LoVo (cell line): ENCODE measurements around the gene MBOAT1.
"Not testable (repeated sequence)": the region's sequence is repeated elsewhere in the genome, so short reads cannot be mapped to it uniquely, and the experiment has no call there.

Source experiments
- DNase-seq: peaks from one replicate; pipeline ENCODE4 v3.0.0-alpha.2; 2016; ENCODE audit warnings: low spot score

Gene MBOAT1, protein sequence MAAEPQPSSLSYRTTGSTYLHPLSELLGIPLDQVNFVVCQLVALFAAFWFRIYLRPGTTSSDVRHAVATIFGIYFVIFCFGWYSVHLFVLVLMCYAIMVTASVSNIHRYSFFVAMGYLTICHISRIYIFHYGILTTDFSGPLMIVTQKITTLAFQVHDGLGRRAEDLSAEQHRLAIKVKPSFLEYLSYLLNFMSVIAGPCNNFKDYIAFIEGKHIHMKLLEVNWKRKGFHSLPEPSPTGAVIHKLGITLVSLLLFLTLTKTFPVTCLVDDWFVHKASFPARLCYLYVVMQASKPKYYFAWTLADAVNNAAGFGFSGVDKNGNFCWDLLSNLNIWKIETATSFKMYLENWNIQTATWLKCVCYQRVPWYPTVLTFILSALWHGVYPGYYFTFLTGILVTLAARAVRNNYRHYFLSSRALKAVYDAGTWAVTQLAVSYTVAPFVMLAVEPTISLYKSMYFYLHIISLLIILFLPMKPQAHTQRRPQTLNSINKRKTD

DNA sequence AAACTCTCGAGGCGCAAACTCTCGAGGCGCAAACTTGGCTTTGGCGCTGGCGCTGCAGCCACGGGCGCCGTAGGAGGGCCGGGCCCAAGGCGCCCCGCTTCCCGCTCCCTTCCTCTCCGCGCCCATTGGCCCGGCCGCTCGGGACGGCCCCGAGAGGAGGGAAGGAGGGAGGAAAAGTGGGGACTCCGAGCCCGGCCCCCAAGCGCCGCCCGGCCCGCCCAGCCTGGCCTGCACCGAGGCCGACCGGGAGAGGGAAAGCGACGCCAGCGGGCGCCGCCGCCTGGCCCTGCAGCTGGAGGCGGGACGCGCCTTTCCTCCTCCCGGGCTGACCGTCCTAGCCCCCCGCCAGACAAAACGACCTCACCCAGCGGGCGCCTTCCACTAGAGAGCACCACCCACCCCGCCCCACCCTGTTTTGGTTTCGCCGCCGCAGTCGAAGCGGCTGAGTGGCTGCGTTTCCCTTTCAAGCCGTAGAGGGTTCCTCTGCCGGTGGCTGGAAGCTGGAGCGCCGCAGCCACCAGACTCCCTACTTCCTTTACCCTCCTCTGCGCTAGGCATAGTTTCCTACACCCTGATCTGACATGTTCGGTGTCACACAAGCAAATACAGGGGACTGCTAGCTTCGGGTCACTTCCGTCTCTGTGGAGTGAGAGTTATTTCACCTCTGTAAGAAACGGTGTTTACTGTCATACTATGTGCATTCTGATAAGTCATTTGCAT, at the start of gene MBOAT1:
MBOAT1 (minus strand) TSS at position 78 of the 720 bp plus-strand sequence. CDS start 235 bp downstream, outside the sequence.
- DNase-seq = peak; percentile 90

DNA sequence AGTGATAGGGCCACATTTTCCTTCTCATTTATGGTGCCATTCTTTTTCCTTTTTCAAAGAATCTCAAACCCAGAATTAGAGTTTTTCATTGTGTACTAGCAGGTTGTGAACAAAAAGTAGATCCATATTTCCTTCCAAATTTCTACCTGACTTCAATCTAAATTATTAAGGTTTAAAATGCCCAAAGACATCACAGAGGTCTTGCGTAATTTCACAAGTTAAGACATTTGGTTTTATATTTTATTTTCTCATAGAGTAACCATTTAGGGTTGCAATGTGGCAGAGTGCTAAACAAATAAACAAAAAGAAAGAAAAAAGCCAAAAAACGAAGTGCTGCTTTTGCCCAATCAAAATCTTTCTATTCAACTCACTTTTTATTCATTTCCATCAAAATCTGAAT, 49.4 kb upstream of the MBOAT1 start:
- no peak for DNase-seq

DNA sequence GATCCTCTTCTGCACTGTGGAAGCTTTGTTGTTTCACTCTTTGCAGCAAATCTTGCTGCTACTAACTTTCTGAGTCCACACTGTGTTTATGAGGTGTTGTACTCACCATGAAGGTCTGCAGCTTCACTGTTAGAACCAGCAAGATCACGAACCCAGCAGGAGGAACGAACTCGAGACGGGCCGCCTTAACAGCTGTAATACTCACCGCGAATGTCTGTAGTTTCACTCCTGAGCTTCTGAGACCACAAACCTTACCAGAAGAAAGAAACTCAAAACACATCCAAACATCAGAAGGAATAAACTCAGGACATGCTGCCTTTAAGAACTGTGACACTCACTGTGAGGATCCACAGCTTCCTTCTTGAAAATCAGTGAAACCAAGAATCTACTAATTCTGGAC, 48.1 kb upstream of the MBOAT1 start:
- DNase-seq = no peak

DNA sequence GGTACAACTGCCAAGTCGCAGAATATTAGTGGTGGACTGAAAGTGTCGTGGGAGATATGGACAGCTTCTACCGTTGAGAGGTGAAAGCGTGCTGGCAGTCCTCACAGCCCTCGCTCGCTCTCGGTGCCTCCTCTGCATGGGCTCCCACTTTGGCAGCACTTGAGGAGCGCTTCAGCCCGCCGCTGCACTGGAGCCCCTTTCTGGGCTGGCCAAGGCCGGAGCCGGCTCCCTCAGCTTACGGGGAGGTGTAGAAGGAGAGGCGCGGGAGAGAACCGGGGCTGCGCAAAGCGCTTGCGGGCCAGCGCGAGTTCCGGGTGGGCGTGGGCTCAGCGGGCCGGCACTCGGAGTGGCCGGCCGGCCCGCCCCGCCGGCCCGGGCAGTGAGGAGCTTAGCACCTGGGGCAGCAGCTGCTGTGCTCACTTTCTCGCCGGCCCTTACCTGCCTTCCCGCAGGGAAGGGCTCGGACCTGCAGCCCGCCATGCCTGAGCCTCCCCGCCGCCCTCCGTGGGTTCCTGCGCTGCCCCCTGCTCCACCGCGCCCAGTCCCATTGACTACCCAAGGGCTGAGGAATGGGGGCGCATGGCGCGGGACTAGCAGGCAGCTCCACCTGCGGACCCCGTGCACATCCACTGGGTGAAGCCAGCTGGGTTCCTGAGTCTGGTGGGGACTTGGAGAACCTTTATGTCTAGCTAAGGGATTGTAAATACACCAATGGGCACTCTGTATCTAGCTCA, 47.2 kb upstream of the MBOAT1 start:
- DNase-seq = no peak

DNA sequence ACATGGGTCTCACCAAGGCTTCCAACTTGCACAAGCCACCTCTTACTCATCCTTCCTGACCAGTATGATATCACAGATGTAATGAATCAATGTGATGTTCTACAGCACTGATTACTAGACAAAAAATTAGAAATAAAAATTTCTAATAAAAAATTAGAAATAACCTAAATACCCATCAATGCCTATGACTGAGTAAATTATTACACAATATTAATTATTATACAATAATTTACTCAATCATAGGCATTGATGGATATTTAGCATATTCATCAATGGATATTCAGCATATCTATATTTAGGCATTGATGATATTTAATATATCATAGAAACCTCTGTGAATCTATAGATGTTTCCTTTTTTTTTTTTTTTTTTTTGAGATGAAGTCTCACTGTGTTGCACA, 43.2 kb upstream of the MBOAT1 start:
- DNase-seq = no peak

DNA sequence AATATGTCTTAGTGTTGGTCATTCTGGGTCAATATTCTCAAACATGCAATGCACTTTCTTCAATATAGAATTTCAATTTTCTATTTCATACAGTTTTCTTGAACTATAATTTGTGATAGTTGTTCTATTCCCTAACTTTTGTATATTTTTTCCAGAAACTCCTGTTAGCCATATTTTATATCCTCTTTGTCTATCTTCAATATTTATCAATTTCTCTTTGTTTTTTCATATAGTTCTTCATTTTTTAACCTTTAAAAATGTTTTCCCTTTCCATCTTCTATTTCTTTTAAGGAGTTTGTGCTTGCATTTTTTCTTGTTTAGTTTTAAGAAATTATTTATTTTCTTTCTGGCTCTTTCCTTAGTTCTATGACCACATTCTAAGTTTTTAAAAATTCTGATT, 42.0 kb upstream of the MBOAT1 start:
- DNase-seq = no peak

DNA sequence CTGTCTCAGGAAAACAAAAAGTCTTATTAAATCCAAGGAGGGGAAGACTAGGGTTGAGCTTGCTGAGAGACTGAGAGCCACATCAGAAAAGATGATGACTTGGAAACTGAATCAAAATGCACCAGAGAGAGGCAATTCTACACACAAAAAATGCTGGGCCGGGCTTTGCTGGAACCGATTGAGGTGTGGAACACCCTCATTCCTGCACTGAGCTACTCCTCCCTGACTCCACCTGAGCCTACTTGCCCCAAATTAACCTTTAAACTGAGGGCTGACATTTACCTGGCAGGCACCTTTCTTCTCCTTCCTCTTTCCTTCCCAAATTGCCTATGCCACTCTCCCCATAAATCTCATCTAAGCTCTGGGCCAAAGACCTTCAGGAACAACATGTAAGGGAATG, 40.8 kb upstream of the MBOAT1 start:
- no peak for DNase-seq

DNA sequence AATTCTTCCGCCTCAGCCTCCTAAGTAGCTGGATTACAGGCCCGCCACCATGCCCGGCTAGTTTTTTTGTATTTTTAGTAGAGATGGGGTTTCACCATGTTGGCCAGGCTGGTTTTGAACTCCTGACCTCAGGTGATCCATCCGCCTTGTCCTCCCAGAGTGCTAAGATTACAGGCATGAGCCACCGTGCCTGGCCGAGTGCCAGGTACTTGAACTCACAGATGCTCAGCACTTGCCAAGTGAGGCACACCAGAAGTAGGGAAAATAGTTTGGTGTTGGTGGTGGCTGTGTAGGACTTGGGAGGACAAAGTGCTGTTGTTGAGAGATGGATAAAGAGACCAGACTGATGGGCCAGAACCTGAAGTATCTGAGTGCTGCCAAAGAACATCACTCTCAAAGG, 40.0 kb upstream of the MBOAT1 start:
- no peak for DNase-seq

DNA sequence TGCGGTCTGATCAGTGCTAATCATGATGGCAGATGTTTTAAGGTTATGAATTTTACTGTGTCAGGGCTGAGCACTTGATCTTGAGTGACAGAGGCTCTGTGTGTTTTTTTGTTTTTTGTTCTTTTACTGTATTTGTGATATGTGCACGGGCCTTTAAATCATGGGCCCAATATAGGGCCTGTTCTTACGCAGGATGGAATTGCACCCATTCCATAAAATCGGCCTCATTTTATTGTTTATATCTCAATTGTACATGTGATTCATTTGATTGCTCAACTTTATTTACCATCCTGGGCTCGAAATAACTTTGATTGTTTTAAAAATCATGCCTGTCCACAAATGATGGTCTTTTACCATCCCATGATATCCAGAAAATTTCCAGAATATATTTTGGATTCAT, 39.3 kb upstream of the MBOAT1 start:
- no peak for DNase-seq

DNA sequence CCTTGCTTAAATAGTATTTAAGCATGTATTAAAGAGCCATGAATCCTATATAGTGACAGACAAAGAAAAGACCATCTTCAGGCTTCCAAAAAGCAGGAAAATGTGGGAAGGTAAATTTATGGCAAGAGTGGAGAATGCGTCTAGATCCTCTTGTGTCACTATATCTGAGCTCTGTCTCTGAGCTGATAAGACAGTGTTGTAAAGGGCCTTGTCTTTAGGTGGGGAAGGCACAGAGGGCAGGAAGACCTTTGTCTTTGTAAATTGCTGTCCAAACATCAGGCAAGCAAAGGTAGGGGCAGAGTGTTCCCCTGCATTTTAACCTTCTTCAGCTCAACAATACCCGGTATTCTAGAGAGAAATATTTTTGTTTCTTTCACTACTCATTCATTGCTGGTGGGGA, 33.9 kb upstream of the MBOAT1 start:
- DNase-seq = no peak

DNA sequence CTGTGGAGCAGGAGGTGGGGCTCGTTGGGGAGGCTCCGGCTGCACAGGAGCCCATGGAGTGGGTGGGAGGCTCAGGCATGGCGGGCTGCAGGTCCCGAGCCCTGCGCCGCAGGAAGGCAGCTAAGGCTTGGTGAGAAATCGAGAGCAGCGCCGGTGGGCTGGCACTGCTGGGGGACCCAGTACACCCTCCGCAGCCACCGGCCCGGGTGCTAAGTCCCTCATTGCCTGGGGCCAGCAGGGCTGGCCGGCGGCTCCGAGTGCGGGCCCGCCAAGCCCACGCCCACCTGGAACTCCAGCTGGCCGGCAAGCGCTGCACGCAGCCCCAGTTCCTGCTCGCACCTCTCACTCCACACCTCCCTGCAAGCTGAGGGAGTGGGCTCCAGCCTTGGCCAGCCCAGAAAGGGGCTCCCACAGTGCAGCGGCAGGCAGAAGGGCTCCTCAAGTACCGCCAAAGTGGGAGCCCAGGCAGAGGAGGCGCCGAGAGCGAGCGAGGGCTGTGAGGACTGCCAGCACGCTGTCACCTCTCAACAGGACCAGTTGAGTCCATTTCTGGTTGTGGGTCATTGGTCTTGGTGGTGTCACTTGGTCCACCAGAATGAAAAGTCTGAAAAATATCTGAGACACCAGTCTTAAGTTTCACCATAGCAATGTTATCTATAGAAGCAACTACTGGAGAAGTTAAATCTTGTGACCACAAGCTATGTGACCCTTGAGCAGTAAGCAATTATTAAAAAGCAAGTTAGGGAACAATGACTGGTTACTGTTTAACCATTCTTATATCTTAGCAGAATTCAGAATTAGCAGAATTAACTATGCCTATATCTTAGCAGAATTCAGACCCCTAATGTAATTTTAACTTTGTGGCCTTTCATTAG, 32.8 kb upstream of the MBOAT1 start:
- DNase-seq = not testable (repeated sequence)

DNA sequence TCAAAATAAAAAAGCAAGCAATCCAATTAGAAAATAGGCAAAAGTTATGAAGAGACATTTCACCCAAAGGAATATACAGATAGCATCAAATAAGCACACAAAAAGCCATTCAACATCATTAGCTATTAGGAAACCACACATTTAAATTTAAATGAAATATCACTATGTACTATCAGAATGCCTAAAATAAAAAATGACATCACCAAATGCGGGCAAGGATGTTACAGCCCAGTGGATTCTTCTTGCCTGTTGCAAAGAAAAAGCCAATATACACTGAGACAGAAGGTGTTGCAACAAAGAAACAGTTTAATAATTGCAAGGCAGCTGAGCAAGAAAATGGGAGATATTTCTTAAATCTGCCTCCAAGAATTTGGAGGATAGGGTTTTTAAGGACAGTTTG, 31.0 kb upstream of the MBOAT1 start:
- DNase-seq = no peak

DNA sequence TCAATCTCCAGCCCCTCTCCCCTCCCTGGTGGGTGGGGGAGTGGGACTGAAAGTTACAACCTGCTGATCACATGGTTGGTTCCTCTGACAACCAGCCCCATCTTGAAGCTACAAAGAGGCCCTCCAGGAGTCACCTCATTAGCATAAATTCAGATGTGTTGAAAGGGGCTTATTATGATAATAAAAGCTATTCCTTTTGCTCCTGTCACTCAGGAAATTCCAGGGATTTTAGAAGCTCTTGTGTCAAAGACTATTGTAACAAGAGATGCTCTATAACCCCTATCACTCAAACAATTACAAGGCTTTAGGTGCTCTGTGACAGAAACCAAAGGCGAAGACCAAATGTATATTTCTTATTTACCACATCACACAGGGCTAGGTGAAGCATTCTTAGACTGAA, 30.1 kb upstream of the MBOAT1 start:
- no peak for DNase-seq

DNA sequence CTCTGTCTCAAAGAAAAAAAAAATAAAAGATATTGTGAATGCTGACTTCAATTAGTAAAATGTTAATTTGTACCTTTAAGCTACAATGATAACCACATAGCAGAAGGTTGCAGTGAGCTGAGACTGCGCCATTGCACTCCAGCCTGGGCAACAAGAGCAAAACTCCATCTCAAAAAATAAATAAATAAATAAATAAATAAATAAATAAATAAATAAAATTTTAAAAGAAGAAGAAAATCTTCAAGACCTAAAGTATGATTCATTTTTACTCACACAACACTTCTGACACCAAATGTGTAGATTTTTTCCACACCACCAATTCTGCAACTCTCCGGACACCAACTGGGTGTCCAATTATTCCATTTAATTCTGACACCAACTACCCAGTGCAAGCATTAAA, 28.8 kb upstream of the MBOAT1 start:
- DNase-seq = no peak

DNA sequence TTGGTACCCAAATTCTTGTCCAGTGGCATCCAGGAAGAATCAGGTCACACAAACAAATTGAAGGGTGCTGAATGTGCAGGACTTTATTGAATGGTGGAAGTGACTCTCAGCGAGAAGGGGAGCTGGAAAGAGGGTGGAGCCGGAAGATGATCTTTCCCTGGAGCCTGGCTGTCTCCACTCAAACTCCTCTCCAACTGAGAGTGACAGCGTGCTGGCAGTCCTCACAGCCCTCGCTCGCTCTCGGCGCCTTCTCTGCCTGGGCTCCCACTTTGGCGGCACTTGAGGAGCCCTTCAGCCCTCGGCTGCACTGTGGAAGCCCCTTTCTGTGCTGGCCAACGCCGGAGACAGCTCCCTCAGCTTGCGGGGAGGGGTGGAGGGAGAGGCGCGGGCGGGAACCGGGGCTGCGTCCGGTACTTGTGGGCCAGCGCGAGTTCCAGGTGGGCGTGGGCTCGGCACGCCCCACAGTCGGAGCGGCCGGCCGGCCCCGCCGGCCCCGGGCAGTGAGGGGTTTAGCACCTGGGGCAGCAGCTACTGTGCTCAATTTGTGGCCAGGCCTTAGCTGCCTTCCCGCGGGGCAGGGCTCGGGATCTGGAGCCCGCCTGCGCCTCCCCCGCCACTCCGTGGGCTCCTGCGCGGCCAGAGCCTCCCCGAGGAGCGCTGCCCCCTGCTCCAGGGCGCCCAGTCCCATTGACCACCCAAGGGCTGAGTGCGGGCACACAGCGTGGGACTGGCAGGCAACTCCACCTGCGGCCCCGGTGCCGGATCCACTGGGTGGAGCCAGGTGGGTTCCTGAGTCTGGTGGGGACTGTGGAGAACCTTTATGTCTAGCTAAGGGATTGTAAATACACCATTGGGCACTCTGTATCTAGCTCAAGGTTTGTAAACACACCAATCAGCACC, 26.7 kb upstream of the MBOAT1 start:
- DNase-seq = no peak

DNA sequence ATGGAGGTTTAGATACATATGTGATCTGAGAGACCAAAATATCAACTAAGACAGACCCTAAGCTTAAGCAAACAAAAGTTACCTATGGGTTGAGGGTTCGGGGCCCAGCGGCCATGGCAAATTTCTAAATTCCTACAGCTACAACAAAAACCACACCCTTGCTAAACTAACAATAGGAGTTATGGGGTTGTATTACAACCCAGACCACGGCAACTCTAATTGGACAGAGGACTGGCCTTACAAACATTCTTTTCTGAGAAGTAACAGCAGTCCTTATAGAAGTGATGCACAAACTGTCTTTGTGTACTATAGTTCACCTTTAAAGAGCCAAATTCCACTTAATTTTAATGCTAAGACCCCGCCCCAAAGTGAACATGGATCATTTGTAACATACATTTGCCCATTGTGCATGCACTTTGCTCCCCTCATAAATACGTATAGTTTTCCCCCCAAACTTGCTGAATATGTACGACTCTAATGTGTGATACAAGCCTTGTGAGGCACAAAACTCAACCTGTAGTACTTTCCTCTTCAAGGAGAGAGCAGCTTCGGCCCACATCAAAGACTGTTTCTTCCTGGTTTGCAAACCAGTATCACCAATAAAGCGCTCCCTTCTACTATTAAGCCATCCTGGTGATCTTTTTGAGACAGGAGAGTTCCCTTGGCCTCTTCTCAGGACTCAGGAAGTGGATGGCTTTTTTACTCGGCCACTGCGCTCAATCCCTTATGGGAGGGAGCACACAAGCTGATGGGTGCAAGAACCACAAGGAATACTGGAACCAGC, 25.6 kb upstream of the MBOAT1 start:
- peak; percentile 50 for DNase-seq

DNA sequence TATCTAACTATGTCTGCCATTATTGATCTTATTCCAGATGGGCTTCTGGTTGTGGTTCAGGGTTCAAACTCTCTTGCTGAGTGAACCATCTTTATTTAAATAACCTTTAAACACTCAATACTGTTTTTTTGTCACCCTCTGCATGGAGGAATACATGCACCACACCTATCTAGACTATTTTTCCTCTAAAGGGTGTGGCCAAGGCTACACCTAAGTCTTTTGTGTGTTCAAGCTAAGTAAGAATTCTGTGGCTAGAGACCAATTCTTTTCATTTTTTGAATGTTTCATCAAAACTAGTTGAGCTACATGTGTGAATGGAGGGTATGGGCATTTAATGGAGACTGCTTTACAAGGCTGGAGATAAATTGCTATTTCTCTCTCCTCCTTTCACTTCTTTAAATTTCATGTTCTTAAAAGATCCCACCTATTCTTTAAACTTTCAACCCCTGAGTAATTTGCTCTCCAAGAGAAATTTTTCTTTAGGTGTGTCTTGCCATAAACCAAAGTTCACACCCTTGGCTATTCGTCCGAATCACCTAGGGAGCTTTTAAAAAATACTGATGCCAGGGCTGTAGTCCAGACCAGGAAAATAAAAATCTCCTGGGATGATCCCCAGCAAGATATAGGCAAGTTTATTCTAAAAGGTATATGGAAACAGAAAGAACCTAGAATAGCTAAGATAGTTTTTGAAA, 24.8 kb upstream of the MBOAT1 start:
- DNase-seq = peak; percentile 79

DNA sequence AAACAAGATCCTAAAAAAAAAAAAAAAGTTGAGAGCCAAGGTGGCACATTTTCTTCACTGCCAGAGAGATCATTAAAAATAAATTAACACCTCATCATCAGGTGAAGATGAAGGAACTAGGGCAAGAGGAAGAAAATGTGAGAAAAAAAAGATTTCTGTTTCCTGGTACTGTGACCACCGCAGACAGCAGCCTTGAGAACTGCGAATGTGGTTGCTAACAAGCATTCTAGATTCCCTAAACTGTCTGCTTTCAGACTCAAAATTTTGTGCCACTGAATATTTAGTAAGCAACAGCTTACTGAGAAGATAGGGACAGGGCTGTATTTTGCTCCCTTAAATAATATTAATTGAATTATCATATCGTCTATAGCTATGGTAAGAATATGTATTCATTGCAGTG, 24.1 kb upstream of the MBOAT1 start:
- no peak for DNase-seq

DNA sequence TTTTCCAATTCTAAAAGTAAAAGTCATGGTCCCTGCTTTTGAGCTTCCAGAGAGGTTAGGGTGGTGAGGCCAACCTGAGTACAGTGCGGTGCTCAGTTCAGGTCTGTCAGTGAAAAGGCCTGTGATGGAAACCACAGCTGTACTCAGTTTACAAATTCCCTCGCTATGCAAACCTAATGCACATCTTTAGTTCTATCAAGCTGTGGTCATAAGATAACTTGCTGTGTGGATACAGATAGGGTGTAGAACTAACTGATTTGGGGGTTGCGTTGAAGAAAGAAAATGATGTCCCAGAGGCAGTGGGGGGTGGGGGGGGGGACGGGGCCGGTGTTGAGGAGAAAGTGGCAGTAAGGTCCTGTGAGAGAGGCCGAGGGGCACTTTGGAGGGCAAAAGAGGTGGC, 22.8 kb upstream of the MBOAT1 start:
- no peak for DNase-seq
